IMR-90 (cell line): ENCODE results near the gene PDCD1LG2. TPM values are rescaled to one million over a fixed set of nuclear protein-coding genes. Genes with fewer than 3 reads are reported as not detected.

Experiments used
- ATAC-seq: fragments of 200-7000 bp; cut with Tn5 transposase; 2 replicates; pipeline ENCODE4 v1.9.1; 2020; ENCODE audit warnings: low read depth, mild to moderate bottlenecking, moderate library complexity
- BruUV-seq: library from RNA; stranded (reverse); fragments of 400-500 nt; replicated peaks from 2 replicates; lab custom pipeline; 2021; lab: Mats Ljungman, UMichigan
- CTCF ChIA-PET: fragments of 300-600 bp; formaldehyde crosslinking; extraction: SDS; loops from one replicate; lab custom pipeline; 2021; ENCODE audit warnings: antibody characterized with exemption; lab: Yijun Ruan, JAX
- POLR2A ChIA-PET: fragments of 300-600 bp; sonication (Branson Sonifier 250); formaldehyde crosslinking; loops from one replicate; lab custom pipeline; 2022; ENCODE audit warnings: antibody characterized with exemption; ENCODE audit not compliant: unreplicated experiment; lab: Charles Lee
- DNase-seq: peaks from one replicate; pipeline ENCODE4 v3.0.0; 2013
- H2AFZ ChIP-seq: replicated peaks from 2 replicates; pipeline ENCODE3; 2013; ENCODE audit warnings: low read length, mild to moderate bottlenecking; ENCODE audit not compliant: poor library complexity
- H2AK5ac ChIP-seq: 2 replicates; pipeline ENCODE4 v1.6.1; 2013; ENCODE audit warnings: low read depth, low read length, inconsistent platforms
- H2AK9ac ChIP-seq: replicated peaks from 2 replicates; pipeline ENCODE3; 2013; ENCODE audit warnings: mild to moderate bottlenecking, low read depth, low read length, moderate library complexity; ENCODE audit not compliant: poor library complexity
- H2BK120ac ChIP-seq: 2 replicates; pipeline ENCODE4 v1.6.1; 2013; ENCODE audit warnings: low read depth, low read length, inconsistent platforms
- H2BK15ac ChIP-seq: 3 replicates; pipeline ENCODE4 v1.6.1; 2013; ENCODE audit warnings: low read depth, low read length, inconsistent platforms
- H2BK20ac ChIP-seq: 2 replicates; pipeline ENCODE4 v1.6.1; 2013; ENCODE audit warnings: low read depth, mild to moderate bottlenecking, inconsistent platforms, low read length, moderate library complexity
- H2BK5ac ChIP-seq: 2 replicates; pipeline ENCODE4 v1.6.1; 2013; ENCODE audit warnings: mild to moderate bottlenecking, low read depth, low read length, inconsistent platforms; ENCODE audit not compliant: poor library complexity, severe bottlenecking
- H3K14ac ChIP-seq: replicated peaks from 2 replicates; pipeline ENCODE4 v1.6.1; 2013; ENCODE audit warnings: low read depth, low read length, inconsistent platforms
- H3K18ac ChIP-seq: 2 replicates; pipeline ENCODE4 v1.6.1; 2013; ENCODE audit warnings: low read depth, low read length, control low read depth
- H3K23ac ChIP-seq: 2 replicates; pipeline ENCODE4 v1.6.1; 2013; ENCODE audit warnings: low read depth, low read length, inconsistent platforms
- H3K27ac ChIP-seq: 2 replicates; pipeline ENCODE4 v1.5.1; 2013; ENCODE audit warnings: mild to moderate bottlenecking, control low read depth, low read length; ENCODE audit not compliant: insufficient read depth
- H3K27me3 ChIP-seq: 2 replicates; pipeline ENCODE4 v1.6.1; 2013; ENCODE audit warnings: low read length; ENCODE audit not compliant: control insufficient read depth, insufficient read depth
- H3K36me3 ChIP-seq: 2 replicates; pipeline ENCODE4 v1.6.1; 2013; ENCODE audit warnings: low read length, mixed read lengths; ENCODE audit not compliant: control insufficient read depth, insufficient read depth
- H3K4ac ChIP-seq: 2 replicates; pipeline ENCODE4 v1.6.1; 2013; ENCODE audit warnings: low read depth, low read length, inconsistent platforms
- H3K4me1 ChIP-seq: 2 replicates; pipeline ENCODE4 v1.6.1; 2013; ENCODE audit warnings: low read length, mixed read lengths; ENCODE audit not compliant: control insufficient read depth, insufficient read depth
- H3K4me2 ChIP-seq: 2 replicates; pipeline ENCODE4 v1.6.1; 2013; ENCODE audit warnings: low read depth, mild to moderate bottlenecking, control low read depth, low read length, moderate library complexity
- H3K4me3 ChIP-seq: 2 replicates; pipeline ENCODE4 v1.5.1; 2013; ENCODE audit warnings: low read depth, mild to moderate bottlenecking, control low read depth, low read length, moderate library complexity; ENCODE audit not compliant: insufficient read depth
- H3K56ac ChIP-seq: 2 replicates; pipeline ENCODE4 v1.6.1; 2013; ENCODE audit warnings: low read length, inconsistent platforms; ENCODE audit not compliant: insufficient read depth; ENCODE audit errors: extremely low read depth
- H3K79me1 ChIP-seq, 2 experiments: 2 replicates each; pipeline ENCODE4 v1.6.1; 2013; ENCODE audit warnings: low read length in 2 of 2, inconsistent platforms in 1 of 2, low read depth in 1 of 2
- H3K9ac ChIP-seq: 2 replicates; pipeline ENCODE4 v1.6.1; 2013; ENCODE audit warnings: low read depth, low read length, control low read depth
- H3K9me1 ChIP-seq: 2 replicates; pipeline ENCODE4 v1.6.1; 2013; ENCODE audit warnings: low read length, inconsistent platforms; ENCODE audit not compliant: insufficient read depth
- H3K9me3 ChIP-seq: 2 replicates; pipeline ENCODE4 v1.6.1; 2013; ENCODE audit warnings: low read length; ENCODE audit not compliant: control insufficient read depth, insufficient read depth
- H4K20me1 ChIP-seq: 2 replicates; pipeline ENCODE4 v1.6.1; 2013; ENCODE audit warnings: low read length, inconsistent platforms; ENCODE audit not compliant: insufficient read depth
- H4K5ac ChIP-seq: 2 replicates; pipeline ENCODE4 v1.6.1; 2013; ENCODE audit warnings: mild to moderate bottlenecking, low read depth, low read length, control low read depth
- H4K8ac ChIP-seq, 2 experiments: 2 replicates each; pipeline ENCODE4 v1.6.1; 2013; ENCODE audit warnings: low read depth in 2 of 2, low read length in 2 of 2, control low read depth in 1 of 2, inconsistent platforms in 1 of 2
- H4K91ac ChIP-seq: 2 replicates; pipeline ENCODE4 v1.6.1; 2013; ENCODE audit warnings: low read depth, low read length, inconsistent platforms; ENCODE audit not compliant: insufficient read depth
- CEBPB ChIP-seq: IDR thresholded peaks from 2 replicates; pipeline ENCODE4 v1.6.1; 2012; ENCODE audit warnings: low read depth, low read length, improper control_type of control experiment
- MAZ ChIP-seq: IDR thresholded peaks from 2 replicates; pipeline ENCODE4 v1.6.1; 2012; ENCODE audit warnings: low read depth, mild to moderate bottlenecking, low read length, improper control_type of control experiment, moderate library complexity, borderline replicate concordance
- NFE2L2 ChIP-seq: fragments of 150-350 bp; IDR thresholded peaks from 2 replicates; pipeline ENCODE4 v1.6.1; 2016; ENCODE audit warnings: low read depth, mild to moderate bottlenecking, low read length
- RCOR1 ChIP-seq: IDR thresholded peaks from 2 replicates; pipeline ENCODE4 v1.6.1; 2012; ENCODE audit warnings: mild to moderate bottlenecking, low read length, improper control_type of control experiment; ENCODE audit not compliant: insufficient replicate concordance
- USF2 ChIP-seq: fragments of 150-350 bp; IDR thresholded peaks from 2 replicates; pipeline ENCODE4 v1.6.1; 2017; ENCODE audit warnings: mild to moderate bottlenecking, antibody characterized with exemption, low read length, low read depth
- WGBS, 2 experiments: methylation state at CpG; one replicate each; pipeline versions ENCODE4 v1.1.5 to v1.1.7; 2013; ENCODE audit warnings: missing lambda C conversion rate in 2 of 2; ENCODE audit not compliant: insufficient read length in 1 of 2; ENCODE audit errors: extremely low coverage in 2 of 2; 5-methylcytosine and 5-hydroxymethylcytosine counted together
- dilution Hi-C: fragments of 300-500 bp; cut with HindIII; formaldehyde crosslinking; loops from one replicate; pipeline ENCODE4 v1.14.3; 2018; ENCODE audit warnings: low sequenced_read_pairs; ENCODE audit not compliant: unreplicated experiment
- in situ Hi-C: fragments of 300-500 bp; cut with MboI; formaldehyde crosslinking; loops from 3 replicates; pipeline ENCODE4 v1.14.3; 2019; ENCODE audit warnings: low sequenced_read_pairs, inconsistent platforms, mixed read lengths
- intact Hi-C: fragments of 100-400 bp; cut with micrococcal nuclease; formaldehyde crosslinking; loops from 2 replicates; pipeline ENCODE4 v1.10.0; 2022
- polyA plus RNA-seq, 3 experiments: library from polyadenylated mRNA; depleted of rRNA; stranded (reverse); fragments of >200 nt; gene quantifications; 2 replicates each; pipeline ENCODE4 v1.2.3, GENCODE V29; 2012; ENCODE audit warnings: low replicate concordance in 1 of 3
- total RNA-seq: library from RNA; depleted of rRNA; stranded (reverse); fragments of >200 nt; gene quantifications from 2 replicates; pipeline ENCODE4 v1.2.3, GENCODE V29; 2012

PDCD1LG2 gene
- total and polyA plus RNA-seq, 2 of the 4 experiments (the other 2 are of a cell fraction) = 17.5 to 33.3 TPM

GRCh38 chr9:5609226-5609596, 98.9 kb downstream of the PDCD1LG2 start:
- intact Hi-C loops = no loop called here
- H2AFZ ChIP-seq = no peak overlapping the region
- H4K20me1 ChIP-seq = no peaks in the 10 kb centered on the region
- no TSS peak for BruUV-seq
- in situ Hi-C loops = loop anchor here (10.0 kb wide), 1 partner anchor 56 kb away; no protein-coding TSS in a partner anchor
- 0 out of 2 replicates have a peak, but pooled peaks cover 1% of the 10 kb centered on the region for H3K36me3 ChIP-seq
- no peak overlapping the region for H3K23ac ChIP-seq
- H3K56ac ChIP-seq = no peak overlapping the region
- DNase-seq (no peak), ATAC-seq (no peak)
- no peak overlapping the region for H3K9ac ChIP-seq
- no CpG with 5 or more reads among the region's 3 CpGs for WGBS, 2 experiments
- no peaks in the 10 kb centered on the region for H3K4me1 ChIP-seq
- POLR2A ChIA-PET = interaction anchor here (0.9 kb wide), 1 partner anchor 8 kb away, joined by 3 read pairs; no protein-coding TSS in a partner anchor
- no peaks in the 10 kb centered on the region for H3K27me3 ChIP-seq
- no peaks in the 10 kb centered on the region for H3K9me3 ChIP-seq
- H4K8ac ChIP-seq = no peak overlapping the region
- H3K27ac ChIP-seq = no peak overlapping the region
- H2BK20ac ChIP-seq = no peak overlapping the region
- H3K4me3 ChIP-seq = no peak overlapping the region
- H2AK5ac ChIP-seq = no peak overlapping the region
- H3K4me2 ChIP-seq = no peak overlapping the region
- no peak overlapping the region for H2AK9ac ChIP-seq
- dilution Hi-C loops = no loop called here
- no peak overlapping the region for H3K18ac ChIP-seq
- H4K5ac ChIP-seq = no peak overlapping the region
- no peak overlapping the region for H4K91ac ChIP-seq
- H2BK15ac ChIP-seq = no peak overlapping the region
- no peak overlapping the region for H2BK120ac ChIP-seq
- no peak overlapping the region for H3K4ac ChIP-seq
- H3K9me1 ChIP-seq = no peaks in the 10 kb centered on the region
- CTCF ChIA-PET = no interaction called here
- no peak for TF ChIP-seq MAZ
- TF ChIP-seq CEBPB = no peak
- no peak for TF ChIP-seq RCOR1
- TF ChIP-seq NFE2L2 = no peak
- no peak for TF ChIP-seq USF2
- peaks cover 0 to 4% of the 10 kb centered on the region in 2 experiments; a peak in 1 of 4 replicates for H3K79me1 ChIP-seq
- no peak overlapping the region for H2BK5ac ChIP-seq
- H3K14ac ChIP-seq = no peak overlapping the region
